GM19397 (cell line): Measurements from ENCODE around the gene DENND1A.
"Not testable (repeated sequence)": the region's sequence is repeated elsewhere in the genome, so short reads cannot be mapped to it uniquely, and the experiment has no call there.

ENCODE experiments used
- ATAC-seq: cut with Tn5 transposase; IDR thresholded peaks from one replicate; pipeline ENCODE4 v1.9.1; 2021; ENCODE audit warnings: mild to moderate bottlenecking, moderate library complexity; ENCODE audit not compliant: unreplicated experiment

The DENND1A gene

DNA sequence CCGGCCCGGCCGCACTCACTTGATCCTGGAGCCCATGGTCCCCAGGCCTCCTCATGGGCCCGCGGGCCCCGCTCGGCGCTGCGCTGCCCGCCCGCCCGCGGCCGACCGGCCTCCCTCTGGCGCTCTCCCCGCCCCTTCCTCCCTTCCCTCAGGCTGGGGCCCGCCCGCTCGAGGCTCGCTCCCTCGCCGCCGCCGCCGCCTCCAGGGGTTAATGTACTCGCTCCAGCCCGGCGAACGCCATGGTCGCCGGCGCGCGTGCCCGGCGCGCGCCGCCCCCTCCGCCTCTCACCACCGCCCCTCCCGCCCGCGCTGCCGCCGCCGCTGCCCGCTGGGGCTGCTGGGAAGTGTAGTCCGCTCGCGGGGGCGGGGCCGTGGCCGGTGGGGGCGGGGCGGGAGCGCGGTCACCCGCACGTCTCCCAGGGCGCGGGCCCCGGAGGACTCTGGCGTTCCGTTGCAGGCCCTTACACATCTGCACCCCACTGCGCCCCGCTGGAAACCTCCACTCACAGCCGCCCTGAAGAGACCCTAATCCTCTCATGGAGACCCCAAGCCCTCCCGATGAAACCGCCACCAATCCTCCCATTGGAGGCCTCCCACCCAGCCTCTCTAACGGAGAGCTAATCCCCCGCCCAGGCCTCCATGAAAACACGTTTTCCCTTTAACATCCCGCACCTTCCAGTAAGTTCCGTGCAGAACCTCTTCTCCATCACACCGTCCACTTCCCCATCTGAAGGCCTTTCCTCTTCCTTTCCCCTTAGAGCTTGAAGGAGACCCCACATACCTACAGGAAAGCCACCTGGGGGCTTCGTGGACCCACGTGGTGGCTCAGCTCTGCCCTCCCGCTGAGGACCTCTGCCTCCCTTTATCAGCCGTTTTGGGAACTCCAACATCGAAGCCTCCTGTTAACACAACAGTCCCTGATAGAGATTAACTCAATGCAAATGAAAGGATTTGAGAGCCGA lies at the start of gene DENND1A:
TSS of gene DENND1A (minus strand) at position 257 of the 962 bp plus-strand sequence. CDS start at position 36, 221 bp downstream.
- peak; percentile 78 for ATAC-seq

DNA sequence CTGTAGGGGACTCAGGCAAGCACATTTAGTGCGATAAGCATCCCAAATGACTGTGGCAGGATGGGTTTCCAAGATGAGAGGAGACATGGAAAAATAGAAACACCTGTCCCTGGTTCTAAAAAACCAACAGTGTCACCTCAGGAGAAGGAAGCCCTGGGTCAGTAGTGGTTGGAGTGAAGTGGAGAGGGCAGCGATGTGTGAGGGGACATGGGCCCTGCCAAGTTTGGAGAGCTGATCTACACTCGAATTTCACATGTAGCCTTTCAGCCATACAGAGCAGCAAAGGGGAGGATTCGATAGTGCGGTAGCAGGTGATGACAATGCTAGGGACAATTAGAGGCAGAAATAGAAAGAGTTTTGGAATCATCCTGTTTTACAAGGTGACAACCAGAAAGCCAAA lies 49.1 kb upstream of the DENND1A start:
- ATAC-seq: no peak

DNA sequence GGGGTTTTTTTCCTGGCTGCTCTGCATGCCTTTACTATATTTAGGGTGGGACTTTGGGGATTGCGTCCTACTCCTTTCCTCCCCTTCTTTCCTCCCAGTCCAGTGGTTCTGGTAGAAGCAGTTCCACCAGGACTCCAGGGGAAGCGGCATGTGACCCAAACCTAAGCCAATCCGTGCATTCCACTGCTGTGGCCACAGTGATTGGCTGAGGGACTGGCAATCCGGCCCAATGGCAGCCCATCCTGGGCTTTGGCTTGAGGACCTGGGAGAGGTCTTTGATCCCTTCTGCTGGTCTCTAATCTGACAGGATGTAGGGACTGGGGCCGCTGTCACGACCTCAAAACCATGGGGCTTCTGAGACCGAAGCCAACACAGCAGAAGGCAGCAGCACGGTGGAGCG lies 46.7 kb upstream of the DENND1A start:
- not testable (repeated sequence) for ATAC-seq

GRCh38 chr9:123975871-123976270 lies 45.9 kb upstream of the DENND1A start:
- ATAC-seq: no peak

- no peak for ATAC-seq
Observed at GRCh38 chr9:123974471-123974870, 44.5 kb upstream of the DENND1A start.

DNA sequence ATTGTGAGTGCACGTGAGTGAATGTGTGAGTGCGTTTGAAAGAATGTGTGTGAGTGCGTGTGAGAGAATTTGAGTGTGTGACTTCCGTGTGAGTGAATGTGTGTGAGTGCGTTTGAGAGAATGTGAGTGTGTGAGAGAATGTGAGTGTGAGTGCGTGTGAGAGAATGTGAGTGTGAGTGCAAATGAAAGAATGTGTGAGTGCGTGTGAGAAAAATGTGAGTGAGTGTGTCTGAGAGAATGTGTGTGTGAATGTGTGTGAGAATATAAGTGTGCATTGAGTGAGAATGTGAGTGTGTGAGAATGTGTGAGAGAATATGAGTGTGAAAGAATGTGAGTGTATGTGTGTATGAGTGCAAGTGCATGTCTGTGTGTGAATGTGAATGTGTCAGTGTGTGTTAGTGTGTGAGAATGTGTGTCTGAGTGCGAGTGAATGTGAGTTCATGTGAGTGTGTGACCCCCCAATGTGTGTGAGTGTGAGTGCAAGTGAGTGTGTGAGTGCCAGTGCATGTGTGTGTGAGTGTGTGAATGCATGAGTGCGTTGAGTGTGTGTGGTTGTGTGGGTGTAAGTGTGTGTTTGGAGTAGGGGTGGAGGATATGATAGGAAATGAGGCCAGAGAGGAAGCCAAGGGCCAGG lies 43.8 kb upstream of the DENND1A start:
- ATAC-seq: no peak

DNA sequence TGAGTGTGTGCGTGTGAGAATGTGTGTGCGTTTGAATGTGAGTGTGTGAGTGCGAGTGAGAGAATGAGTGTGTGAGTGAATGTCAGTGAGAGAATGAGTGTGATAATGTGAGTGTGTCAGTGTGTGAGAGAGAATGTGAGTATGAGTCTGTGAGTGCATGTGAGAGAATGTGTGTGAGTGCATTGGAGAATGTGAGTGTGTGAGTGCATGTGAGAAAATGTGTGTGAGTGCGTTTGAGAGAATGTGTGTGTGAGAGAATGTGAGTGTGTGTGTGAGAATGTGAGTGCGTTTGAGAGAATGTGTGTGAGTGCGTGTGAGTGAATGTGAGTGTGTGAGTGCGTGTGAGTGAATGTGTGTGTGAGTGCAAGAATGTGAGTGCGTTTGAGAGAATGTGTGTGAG lies 42.7 kb upstream of the DENND1A start:
- no peak for ATAC-seq

DNA sequence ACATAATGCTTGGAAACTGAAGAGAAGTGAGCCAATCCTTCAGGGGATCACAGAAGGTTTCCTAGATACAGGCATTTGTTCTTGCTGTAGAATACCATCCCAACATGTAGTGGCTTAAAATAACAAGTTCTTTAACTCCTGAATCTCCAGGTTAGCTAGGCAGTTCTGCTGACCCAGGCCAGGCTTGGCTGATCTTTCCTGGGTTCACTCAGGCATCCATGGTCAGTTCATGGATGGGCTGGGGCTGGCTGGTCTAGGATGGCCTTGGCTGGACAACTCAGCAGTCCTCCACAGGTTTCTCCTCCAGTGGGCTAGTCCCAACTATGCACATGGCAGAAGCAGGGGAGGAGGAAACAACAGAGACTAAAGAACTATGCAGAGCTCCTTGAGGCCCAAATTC lies 37.4 kb upstream of the DENND1A start:
- ATAC-seq: no peak

GRCh38 chr9:123965801-123966686 lies 36.1 kb upstream of the DENND1A start:
- ATAC-seq: no peak

- no peak for ATAC-seq
Observed at GRCh38 chr9:123964761-123965160, 34.8 kb upstream of the DENND1A start.

DNA sequence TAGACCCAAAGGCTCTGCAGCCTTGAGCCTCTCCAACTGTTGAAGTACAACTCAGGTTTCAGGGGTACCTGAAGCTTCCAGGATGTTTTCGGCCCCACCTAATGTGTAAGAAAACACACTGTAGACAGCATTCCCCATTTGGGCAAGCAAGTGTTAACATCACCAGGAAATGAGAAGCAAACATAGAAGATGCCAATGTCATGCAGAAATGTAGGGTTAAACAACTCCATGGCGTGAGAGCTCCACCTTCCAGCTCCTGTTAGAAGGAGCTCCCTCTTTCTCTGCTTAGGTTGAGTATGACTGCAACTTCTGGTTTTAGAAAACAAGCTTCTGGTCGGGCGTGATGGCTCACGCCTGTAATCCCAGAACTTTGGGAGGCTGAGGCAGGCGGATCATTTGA lies 31.0 kb upstream of the DENND1A start:
- ATAC-seq: no peak

DNA sequence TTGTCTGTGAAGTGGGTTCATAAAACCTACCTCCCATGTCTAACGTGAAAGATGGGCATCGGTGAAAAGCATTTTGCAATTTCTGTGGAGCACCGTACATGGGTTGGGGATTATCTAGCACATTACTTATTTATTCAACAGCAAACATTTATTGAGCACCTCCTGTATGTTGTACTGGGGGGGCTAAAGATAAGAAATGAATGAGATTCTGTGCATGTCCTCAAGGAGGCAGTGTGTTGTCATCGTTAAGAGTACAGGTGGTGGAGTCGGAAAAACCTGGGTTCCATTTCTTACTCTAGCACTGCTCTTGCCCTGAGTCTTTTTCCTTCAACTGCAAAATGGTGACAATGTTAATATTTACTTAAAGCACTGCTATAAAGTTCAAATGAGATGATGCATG lies 30.4 kb upstream of the DENND1A start:
- ATAC-seq: no peak

GRCh38 chr9:123959787-123960186 lies 29.9 kb upstream of the DENND1A start:
- no peak for ATAC-seq

GRCh38 chr9:123957731-123958130 lies 27.8 kb upstream of the DENND1A start:
- no peak for ATAC-seq

- no peak for ATAC-seq
Observed at GRCh38 chr9:123957168-123957721, 27.3 kb upstream of the DENND1A start.

GRCh38 chr9:123955637-123956036 lies 25.7 kb upstream of the DENND1A start:
- ATAC-seq: no peak

DNA sequence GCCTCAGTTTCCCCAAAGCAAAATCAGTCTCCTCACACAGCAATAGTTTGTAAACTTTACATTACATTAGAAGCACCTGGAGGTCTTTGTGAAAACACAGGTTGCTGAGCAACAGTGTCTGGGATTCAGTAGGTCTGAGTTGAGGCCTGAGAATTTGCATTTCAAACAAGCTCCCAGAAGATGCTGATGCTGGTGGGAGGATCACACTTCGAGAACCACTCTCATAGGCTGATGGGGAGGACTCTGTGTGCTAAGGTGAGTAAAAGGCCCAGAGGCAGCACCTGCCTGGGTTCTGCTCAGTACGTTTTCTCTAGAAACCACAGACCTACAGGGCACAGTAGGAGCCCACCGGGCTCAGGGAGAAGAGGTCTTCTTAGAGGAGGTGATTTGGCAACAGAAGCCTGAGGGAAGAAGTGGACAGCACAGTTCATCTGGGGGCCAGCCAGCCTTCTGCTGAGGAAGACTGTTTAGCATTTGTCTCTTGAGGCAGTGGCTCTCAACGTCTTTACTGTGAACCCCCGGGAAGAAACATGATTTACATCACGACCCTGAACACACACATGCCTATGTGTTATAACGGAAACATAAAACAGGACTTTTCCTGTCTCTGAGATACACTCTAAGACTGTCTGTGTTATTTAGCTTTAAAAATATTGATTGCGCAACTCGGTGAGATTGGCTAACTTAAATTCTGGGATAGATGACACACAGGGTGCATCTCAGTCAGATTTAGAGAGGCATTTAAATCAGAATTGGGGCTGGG lies 24.8 kb upstream of the DENND1A start:
- ATAC-seq: no peak

- ATAC-seq: no peak
Observed at GRCh38 chr9:123952641-123953495, 22.9 kb upstream of the DENND1A start.

GRCh38 chr9:123948286-123948685 lies 18.4 kb upstream of the DENND1A start:
- ATAC-seq: no peak
